Dermis microvascular lymphatic vessel endothelial cell (primary cell): ENCODE results near the gene GRM6. TPM values are rescaled to one million over a fixed set of nuclear protein-coding genes. Genes with fewer than 3 reads are reported as not detected.

ENCODE experiments used
- DNase-seq, 2 donors: peaks; one replicate each; pipeline versions ENCODE4 v3.0.0 to v3.0.0-alpha.2; 2010; ENCODE audit warnings: low read depth in 2 of 2
- total RNA-seq: library from RNA; depleted of rRNA; stranded (reverse); fragments of >200 nt; gene quantifications from 2 replicates; pipeline ENCODE4 v1.2.1, GENCODE V29; 2014

Gene GRM6
- total RNA-seq, result not detected in 2 replicates

GRCh38 chr5:178994580-178995340, at the start of gene GRM6:
TSS of gene GRM6 (minus strand) at chr5:178995320. CDS start at chr5:178994944, 376 bp downstream.
- no peak for DNase-seq

GRCh38 chr5:179044765-179045164, 49.6 kb upstream of the GRM6 start:
- DNase-seq, result no peak

GRCh38 chr5:179033004-179033580, 38.0 kb upstream of the GRM6 start:
- DNase-seq, result no peak

- DNase-seq, result peak; percentile 95 to 96
Observed at GRCh38 chr5:179023528-179024189, 28.5 kb upstream of the GRM6 start, which contains the start of gene ZNF879. TSS of gene ZNF879 (plus strand) at chr5:179023804. CDS start at chr5:179025005, 1,201 bp downstream.

- DNase-seq, result no peak
Observed at GRCh38 chr5:179008667-179009066, 13.5 kb upstream of the GRM6 start.

GRCh38 chr5:179006564-179006963, 11.4 kb upstream of the GRM6 start:
- DNase-seq, result no peak

- DNase-seq, result no peak
Observed at GRCh38 chr5:178998441-178998840, 3.3 kb upstream of the GRM6 start.

- DNase-seq, result no peak
Observed at GRCh38 chr5:178997191-178997590, 2.1 kb upstream of the GRM6 start.

- DNase-seq, result no peak
Observed at GRCh38 chr5:178996156-178996555, 1.0 kb upstream of the GRM6 start.

- no peak for DNase-seq
Observed at GRCh38 chr5:178995341-178995690, 196 bp upstream of the GRM6 start.

- DNase-seq, result no peak
Observed at GRCh38 chr5:178993955-178994579, 1.1 kb downstream of the GRM6 start.

- DNase-seq, result no peak
Observed at GRCh38 chr5:178993236-178993765, 1.8 kb downstream of the GRM6 start.

GRCh38 chr5:178992291-178992895, 2.7 kb downstream of the GRM6 start:
- DNase-seq, result no peak

- DNase-seq, result no peak
Observed at GRCh38 chr5:178991190-178992145, 3.7 kb downstream of the GRM6 start.

- no peak for DNase-seq
Observed at GRCh38 chr5:178990491-178990890, 4.6 kb downstream of the GRM6 start.

- no peak for DNase-seq
Observed at GRCh38 chr5:178989311-178989710, 5.8 kb downstream of the GRM6 start.

GRCh38 chr5:178988436-178989220, 6.5 kb downstream of the GRM6 start:
- DNase-seq, result no peak

- no peak for DNase-seq
Observed at GRCh38 chr5:178986326-178986960, 8.7 kb downstream of the GRM6 start.
